NCI-H446 (cell line): ENCODE data around the gene MEF2C.

Source experiments
- DNase-seq, 2 experiments: peaks; one replicate each; lab custom pipeline; 2025; lab: John Stamatoyannopoulos, UW

Gene MEF2C

GRCh38 chr5:88675168-88675707, 207.7 kb downstream of the MEF2C start:
- DNase-seq: no peak

GRCh38 chr5:88674356-88675167, 208.4 kb downstream of the MEF2C start:
- no peak for DNase-seq

- no peak for DNase-seq
These were observed 209.5 kb downstream of the MEF2C start for GRCh38 chr5:88673253-88674105.

GRCh38 chr5:88672644-88673252, 210.2 kb downstream of the MEF2C start:
- no peak for DNase-seq

- no peak for DNase-seq
These were observed 211.2 kb downstream of the MEF2C start for GRCh38 chr5:88671505-88672499.

GRCh38 chr5:88671106-88671504, 211.9 kb downstream of the MEF2C start:
- no peak for DNase-seq

GRCh38 chr5:88670461-88670860, 212.5 kb downstream of the MEF2C start:
- DNase-seq: no peak

GRCh38 chr5:88669371-88670050, 213.5 kb downstream of the MEF2C start:
- DNase-seq: no peak

GRCh38 chr5:88667496-88668201, 215.3 kb downstream of the MEF2C start:
- peak in 1 of 2 experiments; percentile 54 for DNase-seq
